IPS-18a (cell line): Measurements from ENCODE around the gene SLC38A9.

ENCODE experiments used
- H3K27ac ChIP-seq: one replicate; pipeline ENCODE4 v1.5.1; 2013; ENCODE audit warnings: low read length
- H3K27me3 ChIP-seq: one replicate; pipeline ENCODE4 v1.6.1; 2013; ENCODE audit warnings: mild to moderate bottlenecking, low read length; ENCODE audit not compliant: control insufficient read depth, insufficient read depth
- H3K36me3 ChIP-seq: one replicate; pipeline ENCODE4 v1.6.1; 2013; ENCODE audit warnings: low read depth, low read length; ENCODE audit not compliant: control insufficient read depth
- H3K4me1 ChIP-seq: one replicate; pipeline ENCODE4 v1.6.1; 2013; ENCODE audit warnings: low read depth, low read length; ENCODE audit not compliant: control insufficient read depth
- H3K4me3 ChIP-seq: one replicate; pipeline ENCODE4 v1.5.1; 2013; ENCODE audit warnings: low read length
- H3K9ac ChIP-seq: one replicate; pipeline ENCODE4 v1.6.1; 2013; ENCODE audit warnings: mild to moderate bottlenecking, low read length, moderate library complexity
- H3K9me3 ChIP-seq: one replicate; pipeline ENCODE4 v1.6.1; 2013; ENCODE audit warnings: low read depth, low read length; ENCODE audit not compliant: control insufficient read depth

Gene SLC38A9

GRCh38 chr5:55680353-55680752, 31.8 kb downstream of the SLC38A9 start:
- Histone ChIP-seq H3K36me3 (no peaks in the 10 kb centered on the region), H3K9me3 (no peaks in the 10 kb centered on the region), H3K9ac (no peak overlapping the region), H3K4me3 (no peak overlapping the region), H3K4me1 (no peaks in the 10 kb centered on the region), H3K27me3 (no peaks in the 10 kb centered on the region), H3K27ac (no peak overlapping the region)

GRCh38 chr5:55679556-55679955, 32.6 kb downstream of the SLC38A9 start:
- Histone ChIP-seq H3K27me3 (no peaks in the 10 kb centered on the region), H3K4me1 (no peaks in the 10 kb centered on the region), H3K27ac (no peak overlapping the region), H3K4me3 (no peak overlapping the region), H3K36me3 (no peaks in the 10 kb centered on the region), H3K9me3 (no peaks in the 10 kb centered on the region), H3K9ac (no peak overlapping the region)

GRCh38 chr5:55675119-55675518, 37.0 kb downstream of the SLC38A9 start:
- no peak overlapping the region for H3K9ac ChIP-seq
- no peaks in the 10 kb centered on the region for H3K4me1 ChIP-seq
- H3K9me3 ChIP-seq, result no peaks in the 10 kb centered on the region
- H3K27me3 ChIP-seq, result no peaks in the 10 kb centered on the region
- H3K4me3 ChIP-seq, result no peak overlapping the region
- no peak overlapping the region for H3K27ac ChIP-seq
- peaks cover 2% of the 10 kb centered on the region for H3K36me3 ChIP-seq

- H3K27ac ChIP-seq, result no peak overlapping the region
- H3K4me1 ChIP-seq, result no peaks in the 10 kb centered on the region
- H3K27me3 ChIP-seq, result no peaks in the 10 kb centered on the region
- no peaks in the 10 kb centered on the region for H3K9me3 ChIP-seq
- H3K4me3 ChIP-seq, result no peak overlapping the region
- H3K36me3 ChIP-seq, result peaks cover 2% of the 10 kb centered on the region
- no peak overlapping the region for H3K9ac ChIP-seq
Measured at GRCh38 chr5:55674340-55674739, 37.8 kb downstream of the SLC38A9 start.

GRCh38 chr5:55672477-55672911, 39.6 kb downstream of the SLC38A9 start:
- Histone ChIP-seq H3K27me3 (no peaks in the 10 kb centered on the region), H3K4me1 (no peaks in the 10 kb centered on the region), H3K9ac (no peak overlapping the region), H3K4me3 (no peak overlapping the region), H3K9me3 (no peaks in the 10 kb centered on the region), H3K36me3 (peaks cover 2% of the 10 kb centered on the region), H3K27ac (no peak overlapping the region)

- Histone ChIP-seq H3K27me3 (no peaks in the 10 kb centered on the region), H3K36me3 (peaks cover 2% of the 10 kb centered on the region), H3K4me1 (no peaks in the 10 kb centered on the region), H3K27ac (no peak overlapping the region), H3K9ac (no peak overlapping the region), H3K9me3 (no peaks in the 10 kb centered on the region), H3K4me3 (no peak overlapping the region)
Measured at GRCh38 chr5:55671975-55672374, 40.1 kb downstream of the SLC38A9 start.

- peaks cover 2% of the 10 kb centered on the region for H3K36me3 ChIP-seq
- no peak overlapping the region for H3K9ac ChIP-seq
- H3K4me3 ChIP-seq, result no peak overlapping the region
- no peaks in the 10 kb centered on the region for H3K4me1 ChIP-seq
- H3K9me3 ChIP-seq, result no peaks in the 10 kb centered on the region
- no peak overlapping the region for H3K27ac ChIP-seq
- H3K27me3 ChIP-seq, result no peaks in the 10 kb centered on the region
Measured at GRCh38 chr5:55668356-55668755, 43.8 kb downstream of the SLC38A9 start.

GRCh38 chr5:55667938-55668337, 44.2 kb downstream of the SLC38A9 start:
- H3K27ac ChIP-seq, result no peak overlapping the region
- H3K4me1 ChIP-seq, result no peaks in the 10 kb centered on the region
- H3K9me3 ChIP-seq, result no peaks in the 10 kb centered on the region
- no peak overlapping the region for H3K9ac ChIP-seq
- no peaks in the 10 kb centered on the region for H3K27me3 ChIP-seq
- no peaks in the 10 kb centered on the region for H3K36me3 ChIP-seq
- no peak overlapping the region for H3K4me3 ChIP-seq

GRCh38 chr5:55665065-55665464, 47.1 kb downstream of the SLC38A9 start:
- no peak overlapping the region for H3K4me3 ChIP-seq
- H3K9ac ChIP-seq, result no peak overlapping the region
- no peaks in the 10 kb centered on the region for H3K9me3 ChIP-seq
- H3K27me3 ChIP-seq, result no peaks in the 10 kb centered on the region
- H3K36me3 ChIP-seq, result no peaks in the 10 kb centered on the region
- no peak overlapping the region for H3K27ac ChIP-seq
- H3K4me1 ChIP-seq, result peaks cover 4% of the 10 kb centered on the region

GRCh38 chr5:55657443-55657842, 54.7 kb downstream of the SLC38A9 start:
- Histone ChIP-seq H3K27me3 (no peaks in the 10 kb centered on the region), H3K9me3 (no peaks in the 10 kb centered on the region), H3K4me3 (no peak overlapping the region), H3K27ac (no peak overlapping the region), H3K4me1 (peaks cover 10% of the 10 kb centered on the region), H3K36me3 (no peaks in the 10 kb centered on the region), H3K9ac (no peak overlapping the region)

GRCh38 chr5:55650386-55650785, 61.7 kb downstream of the SLC38A9 start:
- Histone ChIP-seq H3K9me3 (no peaks in the 10 kb centered on the region), H3K27me3 (no peaks in the 10 kb centered on the region), H3K4me1 (no peaks in the 10 kb centered on the region), H3K9ac (no peak overlapping the region), H3K36me3 (no peaks in the 10 kb centered on the region), H3K27ac (no peak overlapping the region), H3K4me3 (no peak overlapping the region)

GRCh38 chr5:55649963-55650362, 62.2 kb downstream of the SLC38A9 start:
- Histone ChIP-seq H3K27me3 (no peaks in the 10 kb centered on the region), H3K27ac (no peak overlapping the region), H3K36me3 (no peaks in the 10 kb centered on the region), H3K9me3 (no peaks in the 10 kb centered on the region), H3K4me3 (no peak overlapping the region), H3K9ac (no peak overlapping the region), H3K4me1 (no peaks in the 10 kb centered on the region)
